Measurements from ENCODE around the gene ENTPD6.
"Not testable (repeated sequence)": the region's sequence is repeated elsewhere in the genome, so short reads cannot be mapped to it uniquely, and the experiment has no call there.

Gene ENTPD6

DNA sequence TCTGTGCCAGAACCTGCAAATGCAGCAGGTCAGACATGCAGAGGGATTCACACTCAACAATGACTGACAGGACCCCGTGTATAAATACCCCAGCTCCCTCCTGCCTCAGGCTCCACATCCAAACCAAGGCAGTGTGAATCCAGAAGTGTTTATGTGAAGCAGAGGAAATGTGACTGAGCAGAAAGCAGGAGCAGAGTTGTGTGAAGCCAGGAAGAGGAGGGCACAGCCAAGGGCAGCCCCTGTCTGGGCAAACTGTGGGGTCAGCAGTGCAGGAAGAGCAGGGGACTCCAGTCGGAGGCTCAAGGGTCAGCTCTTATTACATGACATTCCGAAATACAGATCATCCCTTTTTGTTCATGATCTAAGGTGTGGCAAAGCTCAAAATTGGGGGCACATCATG lies 19.3 kb upstream of the ENTPD6 start:
- no peak for DNase-seq (ENCODE audit: low read depth)
- no peak overlapping the region for H3K4me3 ChIP-seq (replicated peaks; ENCODE audit: low read depth, low read length)
- TF ChIP-seq, protein P1, sequence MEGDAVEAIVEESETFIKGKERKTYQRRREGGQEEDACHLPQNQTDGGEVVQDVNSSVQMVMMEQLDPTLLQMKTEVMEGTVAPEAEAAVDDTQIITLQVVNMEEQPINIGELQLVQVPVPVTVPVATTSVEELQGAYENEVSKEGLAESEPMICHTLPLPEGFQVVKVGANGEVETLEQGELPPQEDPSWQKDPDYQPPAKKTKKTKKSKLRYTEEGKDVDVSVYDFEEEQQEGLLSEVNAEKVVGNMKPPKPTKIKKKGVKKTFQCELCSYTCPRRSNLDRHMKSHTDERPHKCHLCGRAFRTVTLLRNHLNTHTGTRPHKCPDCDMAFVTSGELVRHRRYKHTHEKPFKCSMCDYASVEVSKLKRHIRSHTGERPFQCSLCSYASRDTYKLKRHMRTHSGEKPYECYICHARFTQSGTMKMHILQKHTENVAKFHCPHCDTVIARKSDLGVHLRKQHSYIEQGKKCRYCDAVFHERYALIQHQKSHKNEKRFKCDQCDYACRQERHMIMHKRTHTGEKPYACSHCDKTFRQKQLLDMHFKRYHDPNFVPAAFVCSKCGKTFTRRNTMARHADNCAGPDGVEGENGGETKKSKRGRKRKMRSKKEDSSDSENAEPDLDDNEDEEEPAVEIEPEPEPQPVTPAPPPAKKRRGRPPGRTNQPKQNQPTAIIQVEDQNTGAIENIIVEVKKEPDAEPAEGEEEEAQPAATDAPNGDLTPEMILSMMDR (IDR thresholded peaks at IDR 0.05; ENCODE audit: low read length, missing control alignments) = no peak

GRCh38 chr20:25177890-25178321 lies 17.6 kb upstream of the ENTPD6 start:
- TF ChIP-seq, protein P1 (IDR thresholded peaks at IDR 0.05; ENCODE audit: low read length, missing control alignments) = no peak
- DNase-seq (ENCODE audit: low read depth) = peak; percentile 62

GRCh38 chr20:25178563-25179438 lies 16.7 kb upstream of the ENTPD6 start:
- no peak overlapping the region for H3K4me3 ChIP-seq (replicated peaks; ENCODE audit: low read depth, low read length)
- DNase-seq (ENCODE audit: low read depth) = peak; percentile 90
- TF ChIP-seq, protein P1 (IDR thresholded peaks at IDR 0.05; ENCODE audit: low read length, missing control alignments) = peak; percentile 82

More at GRCh38 chr20:25177890-25178321, 17.6 kb upstream of the ENTPD6 start:
- H3K4me3 ChIP-seq (replicated peaks; ENCODE audit: low read depth, low read length) = no peak overlapping the region

DNA sequence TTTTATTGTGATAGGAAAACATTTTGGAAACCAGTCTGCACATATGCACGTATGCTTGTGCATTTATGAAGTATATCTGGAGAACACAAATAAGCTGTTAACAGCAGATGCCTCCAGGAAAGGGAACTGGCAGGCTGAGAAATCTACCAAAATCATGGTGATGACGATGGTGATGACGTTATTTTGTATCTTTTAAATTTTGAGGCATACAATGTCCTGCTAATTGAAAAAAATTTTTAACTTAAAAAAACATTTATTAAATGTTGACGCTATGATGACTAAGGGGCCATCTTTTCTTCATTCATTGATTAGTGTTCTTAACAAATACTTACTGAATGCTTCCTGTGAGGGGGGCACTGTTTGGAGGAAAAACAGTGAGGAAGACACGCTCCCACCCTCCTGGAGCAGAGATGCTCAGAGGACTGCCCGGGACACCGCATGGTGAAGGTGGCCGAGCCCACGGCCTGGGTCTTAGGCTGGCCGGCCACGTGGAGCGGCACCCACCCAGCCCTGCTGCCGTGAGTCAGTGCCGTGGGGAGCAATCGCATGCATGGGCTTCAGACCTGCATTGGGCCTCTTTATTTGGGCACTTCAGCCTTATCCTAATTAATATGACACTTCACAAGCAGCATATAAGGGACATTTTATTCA lies 15.9 kb upstream of the ENTPD6 start:
- DNase-seq (ENCODE audit: low read depth) = no peak
- TF ChIP-seq, protein P1 (IDR thresholded peaks at IDR 0.05; ENCODE audit: low read length, missing control alignments) = no peak
- H3K4me3 ChIP-seq (replicated peaks; ENCODE audit: low read depth, low read length) = no peak overlapping the region

DNA sequence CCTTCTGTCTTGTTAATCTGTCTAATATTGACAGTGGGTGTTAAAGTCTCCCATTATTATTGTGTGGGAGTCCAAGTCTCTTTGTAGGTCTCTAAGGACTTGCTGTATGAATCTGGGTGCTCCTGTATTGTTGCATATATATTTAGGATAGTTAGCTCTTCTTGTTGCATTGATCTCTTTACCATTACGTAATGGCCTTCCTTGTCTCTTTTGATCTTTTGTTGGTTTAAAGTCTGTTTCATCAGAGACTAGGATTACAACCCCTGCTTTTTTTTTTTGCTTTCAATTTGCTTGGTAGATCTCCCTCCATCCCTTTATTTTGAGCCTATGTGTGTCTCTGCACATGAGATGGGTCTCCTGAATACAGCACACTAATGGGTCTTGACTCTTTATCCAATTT lies 11.1 kb upstream of the ENTPD6 start:
- H3K4me3 ChIP-seq (replicated peaks; ENCODE audit: low read depth, low read length); DNase-seq (ENCODE audit: low read depth): not testable (repeated sequence)

DNA sequence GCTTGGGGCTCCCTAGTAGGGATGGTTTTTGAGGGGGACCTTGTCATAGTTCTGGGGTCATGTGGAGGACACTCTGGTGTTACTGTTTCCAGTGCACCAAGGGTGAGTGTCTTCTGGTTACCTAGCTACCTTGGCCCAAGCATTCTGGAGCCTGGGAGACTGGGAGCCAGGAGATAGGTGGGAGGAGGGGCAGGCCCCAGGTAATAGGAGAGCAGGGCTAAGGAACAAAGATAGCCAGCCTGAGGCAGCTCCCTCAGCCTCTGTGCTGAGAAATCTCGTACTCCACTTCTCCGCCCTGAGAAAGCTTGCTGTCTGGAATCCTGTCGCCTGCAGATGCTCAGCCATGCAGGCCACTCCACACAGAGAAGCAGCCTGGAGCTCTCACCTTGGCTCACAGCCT lies 8.3 kb upstream of the ENTPD6 start:
- no peak overlapping the region for H3K4me3 ChIP-seq (replicated peaks; ENCODE audit: low read depth, low read length)
- TF ChIP-seq, protein P1 (IDR thresholded peaks at IDR 0.05; ENCODE audit: low read length, missing control alignments) = no peak
- DNase-seq (ENCODE audit: low read depth) = no peak

DNA sequence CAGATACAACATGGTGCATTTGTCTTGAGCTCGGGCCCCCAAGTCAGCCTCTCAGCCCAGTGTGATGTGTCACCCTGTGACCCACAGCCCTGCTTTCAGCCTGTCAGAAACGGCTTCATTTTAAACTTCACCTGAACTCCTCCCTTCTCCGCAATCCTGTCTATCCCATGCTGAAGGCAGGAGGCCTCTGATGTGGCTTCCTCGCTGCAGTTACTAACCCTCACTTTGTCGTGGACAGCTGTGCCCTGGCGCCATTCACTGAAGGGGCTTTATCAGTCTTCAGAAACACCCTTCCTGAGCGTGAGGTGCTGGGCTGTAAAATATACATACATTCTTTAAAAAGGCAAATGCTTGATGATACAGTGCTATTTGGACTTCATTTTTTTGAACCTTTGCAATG lies 7.9 kb upstream of the ENTPD6 start:
- H3K4me3 ChIP-seq (replicated peaks; ENCODE audit: low read depth, low read length) = no peak overlapping the region
- TF ChIP-seq, protein P1 (IDR thresholded peaks at IDR 0.05; ENCODE audit: low read length, missing control alignments) = no peak
- DNase-seq (ENCODE audit: low read depth) = no peak

Data from fibroblast of pulmonary artery (primary cell).